MCF 10A (cell line): ENCODE data around the gene SCUBE2. TPM values are rescaled to one million over a fixed set of nuclear protein-coding genes. Genes with fewer than 3 reads are reported as not detected.

Experiments used
- BruUV-seq: library from RNA; stranded (reverse); fragments of 400-500 nt; replicated peaks from 2 replicates; lab custom pipeline; 2021; lab: Mats Ljungman, UMichigan
- CTCF ChIA-PET: fragments of 300-600 bp; sonication (Branson Sonifier 250); formaldehyde crosslinking; extraction: SDS; loops from one replicate; lab custom pipeline; 2021; ENCODE audit warnings: antibody characterized with exemption, inconsistent platforms; lab: Yijun Ruan, JAX
- POLR2A ChIA-PET: fragments of 300-600, 350-650 bp; sonication (Branson Sonifier 250); formaldehyde crosslinking; extraction: SDS; loops from one replicate; lab custom pipeline; 2020; ENCODE audit warnings: antibody characterized with exemption, inconsistent platforms; lab: Yijun Ruan, JAX
- DNase-seq: peaks from one replicate; pipeline ENCODE4 v3.0.0-alpha.2; 2018; ENCODE audit not compliant: unreplicated experiment
- H3K27ac Mint-ChIP-seq: one replicate; pipeline ENCODE4 v1.8.0; 2022; ENCODE audit warnings: mild to moderate bottlenecking, low read depth, mixed read lengths; ENCODE audit not compliant: unreplicated experiment
- H3K27me3 Mint-ChIP-seq: one replicate; pipeline ENCODE4 v1.8.0; 2022; ENCODE audit warnings: mixed read lengths; ENCODE audit not compliant: insufficient read depth, unreplicated experiment
- H3K36me3 Mint-ChIP-seq: one replicate; pipeline ENCODE4 v1.8.0; 2022; ENCODE audit warnings: mild to moderate bottlenecking, moderate library complexity, mixed read lengths; ENCODE audit not compliant: insufficient read depth, unreplicated experiment
- H3K4me1 Mint-ChIP-seq: one replicate; pipeline ENCODE4 v1.8.0; 2022; ENCODE audit warnings: mixed read lengths; ENCODE audit not compliant: insufficient read depth, unreplicated experiment
- H3K4me3 Mint-ChIP-seq: one replicate; pipeline ENCODE4 v1.8.0; 2022; ENCODE audit warnings: mild to moderate bottlenecking, moderate library complexity, mixed read lengths; ENCODE audit not compliant: unreplicated experiment
- H3K9me3 Mint-ChIP-seq: one replicate; pipeline ENCODE4 v1.8.0; 2022; ENCODE audit warnings: mixed read lengths; ENCODE audit not compliant: unreplicated experiment
- CTCF ChIP-seq: fragments of 200-600 bp; IDR thresholded peaks from one replicate; pipeline ENCODE4 v1.8.0; 2022; ENCODE audit warnings: antibody characterized with exemption, mild to moderate bottlenecking; ENCODE audit not compliant: unreplicated experiment
- intact Hi-C: fragments of 100-400 bp; cut with micrococcal nuclease; formaldehyde crosslinking; loops from 2 replicates; pipeline ENCODE4 v1.14.1; 2022
- total RNA-seq: library from RNA; stranded (reverse); gene quantifications from 2 replicates; pipeline ENCODE4 v1.2.3, GENCODE V29; 2022

The SCUBE2 gene
- total RNA-seq, 1 experiment from 2014 or later: 0.93 TPM

DNA sequence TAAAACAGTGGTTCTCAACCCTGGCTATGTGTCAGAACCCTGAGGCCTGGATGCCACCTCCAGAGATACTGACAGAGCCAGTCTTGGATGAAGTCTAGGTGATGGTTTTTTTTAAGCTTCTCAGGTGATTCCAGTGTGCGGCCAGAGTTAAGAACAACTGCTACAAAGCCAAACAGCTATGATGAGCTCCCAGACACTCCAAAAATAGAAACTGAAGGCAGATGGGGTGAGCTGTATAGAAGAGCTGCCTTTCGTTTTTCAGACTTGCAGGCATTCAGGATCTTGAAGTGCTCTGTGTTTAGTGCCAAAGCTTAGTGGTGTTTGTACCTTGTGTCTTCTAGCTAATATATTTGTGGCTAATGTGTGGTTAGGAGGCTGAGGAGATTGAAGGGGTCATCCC lies 14.2 kb downstream of the SCUBE2 start:
- H3K4me1 Mint-ChIP-seq: no peaks in the 10 kb centered on the region
- H3K4me3 Mint-ChIP-seq: no peak overlapping the region
- H3K27ac Mint-ChIP-seq: no peak overlapping the region
- TF ChIP-seq CTCF: no peak
- no peak for DNase-seq
- ChIA-PET CTCF (interaction anchor here (0.7 to 3.1 kb wide), 4 partner anchors 16 to 62 kb away, joined by 3 to 15 read pairs (median 4); no protein-coding TSS in a partner anchor), POLR2A (interaction anchor here (0.6 to 1.7 kb wide), 3 partner anchors 9 to 826 kb away, joined by 3 to 5 read pairs (median 3); no protein-coding TSS in a partner anchor)
- intact Hi-C loops: no loop called here
- BruUV-seq: no TSS peak
- H3K27me3 Mint-ChIP-seq: peaks cover 12% of the 10 kb centered on the region
- no peaks in the 10 kb centered on the region for H3K36me3 Mint-ChIP-seq
- H3K9me3 Mint-ChIP-seq: peaks cover 8% of the 10 kb centered on the region

- Mint-ChIP-seq H3K36me3 (no peaks in the 10 kb centered on the region), H3K4me1 (no peaks in the 10 kb centered on the region), H3K9me3 (peaks cover 8% of the 10 kb centered on the region), H3K4me3 (no peak overlapping the region), H3K27me3 (peaks cover 11% of the 10 kb centered on the region), H3K27ac (no peak overlapping the region)
- intact Hi-C loops: no loop called here
- no TSS peak for BruUV-seq
- DNase-seq: no peak
- TF ChIP-seq CTCF: no peak
- ChIA-PET CTCF (interaction anchor here (0.7 to 3.1 kb wide), 4 partner anchors 16 to 61 kb away, joined by 3 to 15 read pairs (median 4); no protein-coding TSS in a partner anchor), POLR2A (interaction anchor here (0.6 to 1.7 kb wide), 4 partner anchors 9 to 826 kb away, joined by 3 to 5 read pairs (median 3); no protein-coding TSS in a partner anchor)
These were observed 14.7 kb downstream of the SCUBE2 start for GRCh38 chr11:9076661-9077060.

DNA sequence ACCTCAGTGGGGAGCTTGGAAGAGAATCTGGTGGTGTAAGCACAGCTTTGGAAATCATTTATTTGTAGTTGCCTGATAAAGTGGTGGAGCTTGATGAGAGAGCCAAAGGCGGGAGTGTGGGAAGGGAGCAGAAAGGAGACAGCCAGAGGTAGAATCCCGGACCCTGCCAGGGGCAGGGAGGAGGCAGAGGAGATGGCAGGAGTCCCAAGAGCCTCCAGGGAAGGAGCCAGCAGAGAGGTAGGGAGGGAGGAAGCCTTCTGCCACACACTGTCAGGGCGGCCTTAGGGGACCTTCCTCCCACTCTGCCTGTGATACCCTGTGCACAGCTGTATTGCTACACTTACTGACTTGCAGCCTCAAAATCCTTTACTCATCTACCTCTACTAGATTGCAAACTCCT lies 15.4 kb downstream of the SCUBE2 start:
- no peak overlapping the region for H3K27ac Mint-ChIP-seq
- BruUV-seq: no TSS peak
- no peaks in the 10 kb centered on the region for H3K36me3 Mint-ChIP-seq
- intact Hi-C loops: no loop called here
- peaks cover 5% of the 10 kb centered on the region for H3K27me3 Mint-ChIP-seq
- ChIA-PET CTCF (interaction anchor here (0.6 to 3.1 kb wide), 3 partner anchors 11 to 60 kb away, joined by 3 to 15 read pairs (median 4); no protein-coding TSS in a partner anchor), POLR2A (interaction anchor here (0.7 to 1.7 kb wide), 3 partner anchors 8 to 51 kb away, joined by 3 to 5 read pairs (median 3); no protein-coding TSS in a partner anchor)
- H3K9me3 Mint-ChIP-seq: peaks cover 2% of the 10 kb centered on the region
- TF ChIP-seq CTCF: no peak
- DNase-seq: no peak
- H3K4me3 Mint-ChIP-seq: no peak overlapping the region
- H3K4me1 Mint-ChIP-seq: no peaks in the 10 kb centered on the region

DNA sequence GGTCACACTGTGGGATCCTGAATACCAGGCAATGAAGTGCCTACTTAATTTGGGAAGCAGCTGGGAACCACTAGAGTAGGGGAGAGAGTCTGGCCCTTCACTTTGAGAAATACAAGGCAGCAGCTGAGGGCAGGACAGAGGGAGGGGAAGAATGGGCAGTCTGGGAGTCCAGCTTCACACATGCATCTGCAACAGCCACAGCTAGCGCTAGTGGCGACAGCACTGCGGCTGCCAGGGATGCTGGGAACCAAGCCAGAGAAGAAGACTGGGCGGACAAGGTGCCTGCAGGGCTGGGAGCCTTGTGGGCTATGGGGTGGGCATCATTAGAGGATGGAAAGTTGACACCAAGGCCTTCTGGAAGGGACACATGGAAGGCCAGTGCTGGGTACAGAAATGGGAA lies 15.8 kb downstream of the SCUBE2 start:
- CTCF ChIA-PET: interaction anchor here (0.6 to 3.1 kb wide), 3 partner anchors 11 to 60 kb away, joined by 3 to 15 read pairs (median 4); no protein-coding TSS in a partner anchor
- Mint-ChIP-seq H3K4me1 (no peaks in the 10 kb centered on the region), H3K27me3 (no peaks in the 10 kb centered on the region), H3K4me3 (no peak overlapping the region), H3K9me3 (no peaks in the 10 kb centered on the region), H3K36me3 (no peaks in the 10 kb centered on the region), H3K27ac (no peak overlapping the region)
- POLR2A ChIA-PET: interaction anchor here (0.7 to 1.2 kb wide), 2 partner anchors 38 to 50 kb away, joined by 3 read pairs; no protein-coding TSS in a partner anchor
- DNase-seq: no peak
- no TSS peak for BruUV-seq
- intact Hi-C loops: no loop called here
- no peak for TF ChIP-seq CTCF
